Measurements from ENCODE around the gene TOX2.
A peak's percentile ranks its signal among the peaks of the same experiment; 100 is the strongest.

TOX2 gene

GRCh38 chr20:43955062-43955749, 40.6 kb downstream of the TOX2 start:
- no peak for DNase-seq (ENCODE audit: low read depth)
- TF ChIP-seq CTCF (IDR thresholded peaks at IDR 0.05; ENCODE audit: control insufficient read depth, extremely low read depth, insufficient read depth) = no peak
- H3K4me3 ChIP-seq (ENCODE audit: low read depth, low read length) = no peak overlapping the region

- H3K4me3 ChIP-seq (ENCODE audit: low read depth, low read length) = no peak overlapping the region
- no peak for DNase-seq (ENCODE audit: low read depth)
- TF ChIP-seq CTCF (IDR thresholded peaks at IDR 0.05; ENCODE audit: control insufficient read depth, extremely low read depth, insufficient read depth) = no peak
These were observed 41.1 kb downstream of the TOX2 start for GRCh38 chr20:43955750-43956191.

- H3K4me3 ChIP-seq (ENCODE audit: low read depth, low read length) = no peak overlapping the region
- DNase-seq (ENCODE audit: low read depth) = peak; percentile 88
- TF ChIP-seq CTCF (IDR thresholded peaks at IDR 0.05; ENCODE audit: control insufficient read depth, extremely low read depth, insufficient read depth) = no peak
These were observed 42.7 kb downstream of the TOX2 start for GRCh38 chr20:43957392-43957791.

- H3K4me3 ChIP-seq (ENCODE audit: low read depth, low read length) = no peak overlapping the region
- DNase-seq (ENCODE audit: low read depth) = no peak
- no peak for TF ChIP-seq CTCF (IDR thresholded peaks at IDR 0.05; ENCODE audit: control insufficient read depth, extremely low read depth, insufficient read depth)
These were observed 44.0 kb downstream of the TOX2 start for GRCh38 chr20:43958626-43959025.

GRCh38 chr20:43959079-43959919, 44.6 kb downstream of the TOX2 start:
- H3K4me3 ChIP-seq (ENCODE audit: low read depth, low read length) = no peak overlapping the region
- TF ChIP-seq CTCF (IDR thresholded peaks at IDR 0.05; ENCODE audit: control insufficient read depth, extremely low read depth, insufficient read depth) = 0 out of 2 replicates have a peak, but pooled peaks have one; percentile 4
- peak; percentile 70 for DNase-seq (ENCODE audit: low read depth)

GRCh38 chr20:43959920-43960227, 45.2 kb downstream of the TOX2 start:
- DNase-seq (ENCODE audit: low read depth) = no peak
- no peak overlapping the region for H3K4me3 ChIP-seq (ENCODE audit: low read depth, low read length)
- TF ChIP-seq CTCF (IDR thresholded peaks at IDR 0.05; ENCODE audit: control insufficient read depth, extremely low read depth, insufficient read depth) = no peak
